ENCODE results near the gene SCAMP4.
A peak's percentile ranks its signal among the peaks of the same experiment; 100 is the strongest.

SCAMP4 gene

GRCh38 chr19:1936430-1936829 is 31.2 kb downstream of the SCAMP4 start:
- no peak for DNase-seq (ENCODE audit: low read depth)
- no peak for TF ChIP-seq CTCF (IDR thresholded peaks at IDR 0.05; ENCODE audit: control insufficient read depth, insufficient read depth, low read depth, low read length, missing control alignments)
- H3K4me3 ChIP-seq (ENCODE audit: control insufficient read depth, low read depth, low read length): no peak overlapping the region

GRCh38 chr19:1936916-1937610 is 31.9 kb downstream of the SCAMP4 start:
- no peak for DNase-seq (ENCODE audit: low read depth)
- no peak overlapping the region for H3K4me3 ChIP-seq (ENCODE audit: control insufficient read depth, low read depth, low read length)
- no peak for TF ChIP-seq CTCF (IDR thresholded peaks at IDR 0.05; ENCODE audit: control insufficient read depth, insufficient read depth, low read depth, low read length, missing control alignments)

GRCh38 chr19:1938071-1938470 is 32.9 kb downstream of the SCAMP4 start:
- no peak for DNase-seq (ENCODE audit: low read depth)
- H3K4me3 ChIP-seq (ENCODE audit: control insufficient read depth, low read depth, low read length): no peak overlapping the region
- no peak for TF ChIP-seq CTCF (IDR thresholded peaks at IDR 0.05; ENCODE audit: control insufficient read depth, insufficient read depth, low read depth, low read length, missing control alignments)

- DNase-seq (ENCODE audit: low read depth): no peak
- TF ChIP-seq CTCF (IDR thresholded peaks at IDR 0.05; ENCODE audit: control insufficient read depth, insufficient read depth, low read depth, low read length, missing control alignments): no peak
Observed at GRCh38 chr19:1941146-1942077, 36.2 kb downstream of the SCAMP4 start, which contains the start of gene CSNK1G2. Gene CSNK1G2 (plus strand): TSS chr19:1941172. CDS start chr19:1969773, 28,601 bp downstream.

GRCh38 chr19:1942078-1942933 is 37.1 kb downstream of the SCAMP4 start:
- DNase-seq (ENCODE audit: low read depth): no peak
- TF ChIP-seq CTCF (IDR thresholded peaks at IDR 0.05; ENCODE audit: control insufficient read depth, insufficient read depth, low read depth, low read length, missing control alignments): no peak
- H3K4me3 ChIP-seq (ENCODE audit: control insufficient read depth, low read depth, low read length): peak overlapping the region; percentile 72

More at GRCh38 chr19:1941146-1942077, 36.2 kb downstream of the SCAMP4 start, which contains the start of gene CSNK1G2:
- peak within 1 kb of the TSS; percentile 72 for H3K4me3 ChIP-seq (ENCODE audit: control insufficient read depth, low read depth, low read length)
